K562 (cell line): Measurements from ENCODE around the gene MYL11. TPM values are rescaled to one million over a fixed set of nuclear protein-coding genes. Genes with fewer than 3 reads are reported as not detected.

Source experiments
- ASH1L ChIP-seq: fragments of 450-650 bp; IDR thresholded peaks from 2 replicates; pipeline ENCODE4 v1.6.1; 2018; ENCODE audit warnings: borderline replicate concordance, mild to moderate bottlenecking, low read depth; ENCODE audit not compliant: partially characterized antibody
- BCL6 ChIP-seq: fragments of 250-450 bp; sonication (Bioruptor Pico); IDR thresholded peaks from 2 replicates; pipeline ENCODE4 v1.4.0; 2020
- HDAC2 ChIP-seq: fragments of 450-650 bp; IDR thresholded peaks from 2 replicates; pipeline ENCODE4 v1.6.1; 2016; ENCODE audit warnings: mild to moderate bottlenecking
- LARP7 ChIP-seq: fragments of 450-650 bp; IDR thresholded peaks from 2 replicates; pipeline ENCODE4 v1.6.1; 2016
- MAFF ChIP-seq: IDR thresholded peaks from 2 replicates; pipeline ENCODE4 v1.6.1; 2012; ENCODE audit warnings: low read length, improper control_type of control experiment
- MEF2A ChIP-seq: IDR thresholded peaks from 2 replicates; pipeline ENCODE4 v1.6.1; 2011; ENCODE audit warnings: low read depth, mild to moderate bottlenecking, low read length, moderate library complexity; ENCODE audit not compliant: control insufficient read depth
- NR2C1 ChIP-seq, 2 experiments: fragments of 450-650 bp; IDR thresholded peaks; 2 replicates each; pipeline ENCODE4 v1.6.1; 2017; ENCODE audit warnings: mild to moderate bottlenecking in 2 of 2, antibody characterized with exemption in 1 of 2, inconsistent platforms in 1 of 2, missing compliant biosample characterization in 1 of 2, missing genetic modification characterization in 1 of 2
- POLR2AphosphoS2 ChIP-seq: IDR thresholded peaks from 2 replicates; pipeline ENCODE4 v1.6.1; 2012; ENCODE audit warnings: low read length, improper control_type of control experiment
- STAT5B ChIP-seq: fragments of 250-450 bp; sonication (Bioruptor Pico); IDR thresholded peaks from 2 replicates; pipeline ENCODE4 v1.8.0; 2021; ENCODE audit warnings: mild to moderate bottlenecking, inconsistent platforms
- STAT6 ChIP-seq: sonication (generic); formaldehyde crosslinking; IDR thresholded peaks from 2 replicates; pipeline ENCODE4 v1.8.1; 2023; ENCODE audit warnings: mild to moderate bottlenecking, missing genetic modification reagents
- THAP7 ChIP-seq: fragments of 250-450 bp; sonication (Bioruptor Pico); IDR thresholded peaks from 2 replicates; pipeline ENCODE4 v1.5.0; 2021
- TOE1 ChIP-seq, 2 experiments: fragments of 450-650 bp in 1 of 2; sonication (generic) in 1 of 2; formaldehyde crosslinking in 1 of 2; IDR thresholded peaks; 2 replicates each; pipeline versions ENCODE4 v1.7.1 to v1.8.0; 2016 to 2022; ENCODE audit warnings: borderline replicate concordance in 2 of 2, mild to moderate bottlenecking in 2 of 2, antibody characterized with exemption in 1 of 2, inconsistent platforms in 1 of 2, low read depth in 1 of 2, missing genetic modification reagents in 1 of 2, moderate library complexity in 1 of 2
- ZZZ3 ChIP-seq: fragments of 450-650 bp; IDR thresholded peaks from 2 replicates; pipeline ENCODE4 v1.6.1; 2016; ENCODE audit warnings: antibody characterized with exemption, mild to moderate bottlenecking, moderate library complexity
- polyA plus RNA-seq, 8 experiments: library from polyadenylated mRNA; depleted of rRNA in 4 of 8; stranded (reverse) in 5 of 8; unstranded in 3 of 8; fragments of >200 nt; fragmentation: Nextera tagmentation in 2 of 8; fragmentation: Illumina TruSeq in 1 of 8; extraction: Ambion mirVana in 2 of 8; extraction: Trizol in 1 of 8; gene quantifications; 2 replicates each; pipeline versions ENCODE4 v1.2.1 to v1.2.3, GENCODE V29; 2011 to 2014; ENCODE audit warnings: inconsistent platforms in 1 of 8, missing spikeins in 1 of 8
- total RNA-seq, 7 experiments: library from RNA; depleted of rRNA in 6 of 7; stranded (reverse); fragments of >200 nt in 6 of 7; fragmentation: Illumina TruSeq in 2 of 7; extraction: Trizol in 2 of 7; gene quantifications; 2 replicates each; pipeline versions ENCODE4 v1.2.1 to v1.2.3, GENCODE V29; 2011 to 2021; ENCODE audit warnings: low replicate concordance in 1 of 7
- TF ChIP-seq, protein P1 (sequence below): sonication (generic); formaldehyde crosslinking; IDR thresholded peaks from 2 replicates; pipeline ENCODE4 v1.8.1; 2023; ENCODE audit warnings: mild to moderate bottlenecking, missing genetic modification reagents
- TF ChIP-seq, protein P2 (sequence below): sonication (generic); formaldehyde crosslinking; IDR thresholded peaks from 2 replicates; pipeline ENCODE4 v1.8.0; 2022; ENCODE audit warnings: mild to moderate bottlenecking, low read depth, missing genetic modification reagents
- TF ChIP-seq, protein P3 (sequence below): IDR thresholded peaks from 2 replicates; pipeline ENCODE4 v1.6.1; 2014; ENCODE audit warnings: antibody characterized with exemption
- TF ChIP-seq, protein P4 (sequence below), 2 experiments: fragments of 450-650 bp in 1 of 2; sonication (generic) in 1 of 2; formaldehyde crosslinking; conservative IDR thresholded peaks; 2 replicates each; pipeline versions ENCODE4 v1.4.0 to v1.8.1; 2020 to 2022; ENCODE audit warnings: mild to moderate bottlenecking in 1 of 2, missing genetic modification reagents in 1 of 2

Gene MYL11
- total and polyA plus RNA-seq, 9 of the 15 experiments (the other 6 are each of a cell fraction or from before 2014, with no cell fraction given), result 0.31 to 1.5 (median 0.73) TPM; not detected in 4

GRCh38 chr16:30355144-30355953 is 19.3 kb upstream of the MYL11 start, which contains the start of gene CD2BP2 (continued):
- TF ChIP-seq, protein P1, sequence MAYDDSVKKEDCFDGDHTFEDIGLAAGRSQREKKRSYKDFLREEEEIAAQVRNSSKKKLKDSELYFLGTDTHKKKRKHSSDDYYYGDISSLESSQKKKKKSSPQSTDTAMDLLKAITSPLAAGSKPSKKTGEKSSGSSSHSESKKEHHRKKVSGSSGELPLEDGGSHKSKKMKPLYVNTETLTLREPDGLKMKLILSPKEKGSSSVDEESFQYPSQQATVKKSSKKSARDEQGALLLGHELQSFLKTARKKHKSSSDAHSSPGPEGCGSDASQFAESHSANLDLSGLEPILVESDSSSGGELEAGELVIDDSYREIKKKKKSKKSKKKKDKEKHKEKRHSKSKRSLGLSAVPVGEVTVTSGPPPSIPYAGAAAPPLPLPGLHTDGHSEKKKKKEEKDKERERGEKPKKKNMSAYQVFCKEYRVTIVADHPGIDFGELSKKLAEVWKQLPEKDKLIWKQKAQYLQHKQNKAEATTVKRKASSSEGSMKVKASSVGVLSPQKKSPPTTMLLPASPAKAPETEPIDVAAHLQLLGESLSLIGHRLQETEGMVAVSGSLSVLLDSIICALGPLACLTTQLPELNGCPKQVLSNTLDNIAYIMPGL (CRISPR knock-in tag), result no peak; the same call in 1 of the 2 replicates
- peak; percentile 79 for TF ChIP-seq ASH1L
- TF ChIP-seq HDAC2, result peak; percentile 89
- peak; percentile 93 for TF ChIP-seq TOE1 (IDR thresholded peaks at IDR 0.05; ENCODE audit: borderline replicate concordance)
- TF ChIP-seq TOE1 (CRISPR knock-in tag; IDR thresholded peaks at IDR 0.05; ENCODE audit: borderline replicate concordance, low read depth), result no peak
- TF ChIP-seq, protein P2, sequence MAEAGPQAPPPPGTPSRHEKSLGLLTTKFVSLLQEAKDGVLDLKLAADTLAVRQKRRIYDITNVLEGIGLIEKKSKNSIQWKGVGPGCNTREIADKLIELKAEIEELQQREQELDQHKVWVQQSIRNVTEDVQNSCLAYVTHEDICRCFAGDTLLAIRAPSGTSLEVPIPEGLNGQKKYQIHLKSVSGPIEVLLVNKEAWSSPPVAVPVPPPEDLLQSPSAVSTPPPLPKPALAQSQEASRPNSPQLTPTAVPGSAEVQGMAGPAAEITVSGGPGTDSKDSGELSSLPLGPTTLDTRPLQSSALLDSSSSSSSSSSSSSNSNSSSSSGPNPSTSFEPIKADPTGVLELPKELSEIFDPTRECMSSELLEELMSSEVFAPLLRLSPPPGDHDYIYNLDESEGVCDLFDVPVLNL (CRISPR knock-in tag), result no peak
- peak; percentile 80; the same call in 1 of the 2 replicates for TF ChIP-seq THAP7
- TF ChIP-seq, protein P3, sequence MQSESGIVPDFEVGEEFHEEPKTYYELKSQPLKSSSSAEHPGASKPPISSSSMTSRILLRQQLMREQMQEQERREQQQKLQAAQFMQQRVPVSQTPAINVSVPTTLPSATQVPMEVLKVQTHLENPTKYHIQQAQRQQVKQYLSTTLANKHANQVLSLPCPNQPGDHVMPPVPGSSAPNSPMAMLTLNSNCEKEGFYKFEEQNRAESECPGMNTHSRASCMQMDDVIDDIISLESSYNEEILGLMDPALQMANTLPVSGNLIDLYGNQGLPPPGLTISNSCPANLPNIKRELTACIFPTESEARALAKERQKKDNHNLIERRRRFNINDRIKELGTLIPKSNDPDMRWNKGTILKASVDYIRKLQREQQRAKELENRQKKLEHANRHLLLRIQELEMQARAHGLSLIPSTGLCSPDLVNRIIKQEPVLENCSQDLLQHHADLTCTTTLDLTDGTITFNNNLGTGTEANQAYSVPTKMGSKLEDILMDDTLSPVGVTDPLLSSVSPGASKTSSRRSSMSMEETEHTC, result peak; percentile 60; the same call in 1 of the 2 replicates
- no peak for TF ChIP-seq STAT5B
- TF ChIP-seq LARP7, result no peak
- TF ChIP-seq, protein P4, sequence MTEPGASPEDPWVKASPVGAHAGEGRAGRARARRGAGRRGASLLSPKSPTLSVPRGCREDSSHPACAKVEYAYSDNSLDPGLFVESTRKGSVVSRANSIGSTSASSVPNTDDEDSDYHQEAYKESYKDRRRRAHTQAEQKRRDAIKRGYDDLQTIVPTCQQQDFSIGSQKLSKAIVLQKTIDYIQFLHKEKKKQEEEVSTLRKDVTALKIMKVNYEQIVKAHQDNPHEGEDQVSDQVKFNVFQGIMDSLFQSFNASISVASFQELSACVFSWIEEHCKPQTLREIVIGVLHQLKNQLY (CRISPR knock-in tag; conservative IDR thresholded peaks at IDR 0.05), result no peak
- TF ChIP-seq MEF2A, result no peak
- no peak; the same call in none of the 2 replicates for TF ChIP-seq POLR2AphosphoS2
- TF ChIP-seq MAFF, result no peak; the same call in 1 of the 2 replicates
- TF ChIP-seq BCL6 (CRISPR knock-in tag), result no peak
- no peak for TF ChIP-seq STAT6 (CRISPR knock-in tag)
- peak; percentile 98 for TF ChIP-seq NR2C1 (IDR thresholded peaks at IDR 0.05)
- TF ChIP-seq NR2C1 (tag; IDR thresholded peaks at IDR 0.05), result peak; percentile 99
- no peak for TF ChIP-seq ZZZ3
